Spleen (tissue), 7 donors: ENCODE measurements around the gene GALNT18.

Experiments
- POLR2A ChIP-seq, 3 donors: fragments of 450-650 bp; IDR thresholded peaks; one replicate each; pipeline ENCODE4 v1.5.1; 2017; ENCODE audit warnings: antibody characterized with exemption in 3 of 3, mild to moderate bottlenecking in 1 of 3
- POLR2AphosphoS5 ChIP-seq, 3 donors: sonication (generic); formaldehyde crosslinking; IDR thresholded peaks; one replicate each; pipeline ENCODE4 v1.5.1; 2017; ENCODE audit warnings: antibody characterized with exemption in 3 of 3
- TF ChIP-seq, protein P1 (sequence below), 11 experiments: fragments of 200-600 bp in 7 of 11; fragments of 450-650 bp in 4 of 11; sonication (generic) in 4 of 11; IDR thresholded peaks in 8 of 11; conservative IDR thresholded peaks in 3 of 11; 1 replicate in 7 of 11; 2 replicates in 4 of 11; pipeline versions ENCODE4 v1.4.0 to v1.8.0; 2016 to 2021; ENCODE audit warnings: antibody characterized with exemption in 11 of 11, inconsistent platforms in 4 of 11, mild to moderate bottlenecking in 1 of 11
- donor health status: DM: no; HTN: no; CAD: no; lungs with moderate emphysema.
- donor health status: DM: no; HTN: no; CAD: no.
- donor health status: DM: no; HTN: no; CAD: no.

- TF ChIP-seq, protein P1, sequence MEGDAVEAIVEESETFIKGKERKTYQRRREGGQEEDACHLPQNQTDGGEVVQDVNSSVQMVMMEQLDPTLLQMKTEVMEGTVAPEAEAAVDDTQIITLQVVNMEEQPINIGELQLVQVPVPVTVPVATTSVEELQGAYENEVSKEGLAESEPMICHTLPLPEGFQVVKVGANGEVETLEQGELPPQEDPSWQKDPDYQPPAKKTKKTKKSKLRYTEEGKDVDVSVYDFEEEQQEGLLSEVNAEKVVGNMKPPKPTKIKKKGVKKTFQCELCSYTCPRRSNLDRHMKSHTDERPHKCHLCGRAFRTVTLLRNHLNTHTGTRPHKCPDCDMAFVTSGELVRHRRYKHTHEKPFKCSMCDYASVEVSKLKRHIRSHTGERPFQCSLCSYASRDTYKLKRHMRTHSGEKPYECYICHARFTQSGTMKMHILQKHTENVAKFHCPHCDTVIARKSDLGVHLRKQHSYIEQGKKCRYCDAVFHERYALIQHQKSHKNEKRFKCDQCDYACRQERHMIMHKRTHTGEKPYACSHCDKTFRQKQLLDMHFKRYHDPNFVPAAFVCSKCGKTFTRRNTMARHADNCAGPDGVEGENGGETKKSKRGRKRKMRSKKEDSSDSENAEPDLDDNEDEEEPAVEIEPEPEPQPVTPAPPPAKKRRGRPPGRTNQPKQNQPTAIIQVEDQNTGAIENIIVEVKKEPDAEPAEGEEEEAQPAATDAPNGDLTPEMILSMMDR (IDR thresholded peaks at IDR 0.05 in 8 of 11, conservative IDR thresholded peaks at IDR 0.05 in 3 of 11): no peak
- TF ChIP-seq POLR2A (IDR thresholded peaks at IDR 0.05) (no peak), POLR2AphosphoS5 (IDR thresholded peaks at IDR 0.05) (no peak)
These were observed 19.2 kb upstream of the GALNT18 start for GRCh38 chr11:11640996-11641395.
